SK-N-SH treated with all-trans-retinoic acid at 6 μM for 48 hours (cell line): Measurements from ENCODE around the gene SPOCK1.

Experiments used
- ATAC-seq: fragments of 200-7000 bp; cut with Tn5 transposase; 3 replicates; pipeline ENCODE4 v1.9.1; 2020; ENCODE audit warnings: mild to moderate bottlenecking, moderate library complexity
- ARNTL ChIP-seq: fragments of 450-650 bp; formaldehyde crosslinking; IDR thresholded peaks from 2 replicates; pipeline ENCODE4 v1.5.0; 2020; ENCODE audit warnings: low read depth, mild to moderate bottlenecking, moderate library complexity, borderline replicate concordance
- BACH2 ChIP-seq: fragments of 250-450 bp; sonication (Bioruptor Pico); IDR thresholded peaks from 2 replicates; pipeline ENCODE4 v1.9.0; 2021; ENCODE audit warnings: mild to moderate bottlenecking, borderline replicate concordance
- CSDC2 ChIP-seq: fragments of 250-450 bp; sonication (Bioruptor Pico); IDR thresholded peaks from 2 replicates; pipeline ENCODE4 v1.5.0; 2020; ENCODE audit warnings: mild to moderate bottlenecking, moderate library complexity
- ESRRG ChIP-seq: fragments of 250-450 bp; sonication (Bioruptor Pico); IDR thresholded peaks from 2 replicates; pipeline ENCODE4 v1.6.1; 2021; ENCODE audit warnings: mild to moderate bottlenecking
- GLIS3 ChIP-seq: fragments of 250-450 bp; sonication (Bioruptor Pico); IDR thresholded peaks from 2 replicates; pipeline ENCODE4 v1.5.0; 2020; ENCODE audit warnings: mild to moderate bottlenecking, moderate library complexity
- ISL1 ChIP-seq: fragments of 250-450 bp; sonication (Bioruptor Pico); IDR thresholded peaks from 2 replicates; pipeline ENCODE4 v2.1.2; 2022; ENCODE audit warnings: mild to moderate bottlenecking, moderate library complexity
- OSR1 ChIP-seq: fragments of 250-450 bp; sonication (Bioruptor Pico); IDR thresholded peaks from 2 replicates; pipeline ENCODE4 v1.8.0; 2022; ENCODE audit warnings: moderate library complexity, mild to moderate bottlenecking, inconsistent platforms
- PPARA ChIP-seq: fragments of 250-450 bp; sonication (Bioruptor Pico); IDR thresholded peaks from 2 replicates; pipeline ENCODE4 v1.5.0; 2020; ENCODE audit warnings: mild to moderate bottlenecking, borderline replicate concordance
- SNAI2 ChIP-seq: fragments of 250-450 bp; sonication (Bioruptor Pico); IDR thresholded peaks from 2 replicates; pipeline ENCODE4 v1.5.0; 2020; ENCODE audit warnings: mild to moderate bottlenecking, moderate library complexity
- TCF4 ChIP-seq: fragments of 250-450 bp; sonication (Bioruptor Pico); IDR thresholded peaks from 2 replicates; pipeline ENCODE4 v1.8.0; 2021; ENCODE audit warnings: mild to moderate bottlenecking, moderate library complexity, borderline replicate concordance
- TOX ChIP-seq: fragments of 250-450 bp; sonication (Bioruptor Pico); IDR thresholded peaks from 2 replicates; pipeline ENCODE4 v1.8.0; 2021; ENCODE audit warnings: mild to moderate bottlenecking, moderate library complexity, borderline replicate concordance
- ZC3H10 ChIP-seq: fragments of 250-450 bp; sonication (Bioruptor Pico); IDR thresholded peaks from 2 replicates; pipeline ENCODE4 v1.5.1; 2021; ENCODE audit warnings: mild to moderate bottlenecking, moderate library complexity
- ZFP3 ChIP-seq: fragments of 250-450 bp; sonication (Bioruptor Pico); IDR thresholded peaks from 2 replicates; pipeline ENCODE4 v1.5.0; 2020; ENCODE audit warnings: mild to moderate bottlenecking, moderate library complexity
- ZFP30 ChIP-seq: fragments of 450-650 bp; formaldehyde crosslinking; IDR thresholded peaks from 2 replicates; pipeline ENCODE4 v1.5.0; 2022; ENCODE audit warnings: mild to moderate bottlenecking, moderate library complexity
- ZNF70 ChIP-seq: fragments of 450-650 bp; formaldehyde crosslinking; IDR thresholded peaks from 2 replicates; pipeline ENCODE4 v1.5.0; 2020; ENCODE audit warnings: mild to moderate bottlenecking, moderate library complexity
- TF ChIP-seq, protein P1 (sequence below): fragments of 250-450 bp; sonication (Bioruptor Pico); IDR thresholded peaks from 2 replicates; pipeline ENCODE4 v1.5.1; 2021; ENCODE audit warnings: mild to moderate bottlenecking, moderate library complexity
- TF ChIP-seq, protein P2 (sequence below): fragments of 250-450 bp; sonication (Bioruptor Pico); IDR thresholded peaks from 2 replicates; pipeline ENCODE4 v1.8.0; 2021; ENCODE audit warnings: low read depth, mild to moderate bottlenecking, moderate library complexity, borderline replicate concordance
- TF ChIP-seq, protein P3 (sequence below): fragments of 250-450 bp; sonication (Bioruptor Pico); IDR thresholded peaks from 2 replicates; pipeline ENCODE4 v1.5.0; 2020; ENCODE audit warnings: mild to moderate bottlenecking, moderate library complexity
- TF ChIP-seq, protein P4 (sequence below): fragments of 250-450 bp; sonication (Bioruptor Pico); IDR thresholded peaks from 2 replicates; pipeline ENCODE4 v1.5.1; 2020; ENCODE audit warnings: low read depth, mild to moderate bottlenecking, moderate library complexity

SPOCK1 gene

DNA sequence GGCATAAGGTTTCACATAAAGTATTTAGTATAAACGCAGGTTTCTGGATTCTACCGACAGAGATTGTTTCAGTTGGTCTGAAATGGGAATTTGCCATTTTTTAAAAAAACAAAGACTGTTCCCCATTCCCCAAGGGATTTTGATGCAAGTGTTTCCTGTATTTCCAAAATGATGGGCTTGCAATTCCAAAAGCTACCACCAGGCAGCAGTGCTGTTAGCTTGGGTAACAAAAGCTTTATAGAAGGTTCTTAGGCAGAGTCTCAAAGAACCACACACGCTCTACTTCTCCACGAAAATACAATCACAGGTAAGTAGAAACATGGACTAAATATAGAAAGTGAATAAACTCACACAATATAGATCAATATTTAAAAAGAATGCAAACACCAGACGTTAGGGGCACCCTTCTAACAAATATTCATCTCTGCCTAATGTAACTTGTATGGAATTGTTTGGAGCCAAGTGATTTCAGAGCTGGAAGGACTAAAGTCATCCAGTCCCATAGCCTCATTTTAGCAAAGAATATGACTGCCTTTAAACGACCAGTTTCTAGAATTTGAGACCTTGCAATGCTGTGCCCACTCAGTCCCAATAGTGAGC lies 154.3 kb downstream of the SPOCK1 start:
- no peak for TF ChIP-seq ZFP30
- no peak for TF ChIP-seq PPARA
- TF ChIP-seq TCF4 (CRISPR knock-in tag): no peak
- TF ChIP-seq ZNF70 (CRISPR knock-in tag): no peak
- TF ChIP-seq ZC3H10 (CRISPR knock-in tag): no peak
- ATAC-seq: peak; percentile 63; the same call in 2 of the 3 replicates

DNA sequence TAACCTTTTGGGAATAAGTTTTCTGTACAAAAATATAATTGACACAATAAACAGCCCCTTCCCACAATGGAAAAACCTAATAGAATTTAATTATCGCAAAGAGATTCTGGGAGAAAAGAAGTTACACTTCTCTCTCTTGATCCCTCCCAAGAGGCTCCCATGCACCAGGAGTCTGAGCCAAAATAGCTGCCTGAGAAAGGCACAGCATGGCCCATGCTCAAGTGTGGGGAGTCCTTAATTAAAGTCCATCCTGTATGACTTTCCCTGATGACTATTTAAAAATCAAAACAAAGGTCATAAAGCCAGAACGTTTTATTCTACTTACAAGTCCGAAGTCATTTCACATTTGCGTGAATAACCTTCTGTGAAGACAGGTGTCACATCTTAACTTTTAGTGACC lies 155.1 kb downstream of the SPOCK1 start:
- no peak for ATAC-seq
- TF ChIP-seq ARNTL (CRISPR knock-in tag) (no peak), ZC3H10 (CRISPR knock-in tag) (no peak), ZNF70 (CRISPR knock-in tag) (no peak), GLIS3 (CRISPR knock-in tag) (no peak), ISL1 (CRISPR knock-in tag) (no peak), BACH2 (no peak), ESRRG (CRISPR knock-in tag) (no peak), ZFP30 (no peak), TCF4 (CRISPR knock-in tag) (no peak), OSR1 (no peak), ZFP3 (CRISPR knock-in tag) (no peak)
- TF ChIP-seq, protein P1, sequence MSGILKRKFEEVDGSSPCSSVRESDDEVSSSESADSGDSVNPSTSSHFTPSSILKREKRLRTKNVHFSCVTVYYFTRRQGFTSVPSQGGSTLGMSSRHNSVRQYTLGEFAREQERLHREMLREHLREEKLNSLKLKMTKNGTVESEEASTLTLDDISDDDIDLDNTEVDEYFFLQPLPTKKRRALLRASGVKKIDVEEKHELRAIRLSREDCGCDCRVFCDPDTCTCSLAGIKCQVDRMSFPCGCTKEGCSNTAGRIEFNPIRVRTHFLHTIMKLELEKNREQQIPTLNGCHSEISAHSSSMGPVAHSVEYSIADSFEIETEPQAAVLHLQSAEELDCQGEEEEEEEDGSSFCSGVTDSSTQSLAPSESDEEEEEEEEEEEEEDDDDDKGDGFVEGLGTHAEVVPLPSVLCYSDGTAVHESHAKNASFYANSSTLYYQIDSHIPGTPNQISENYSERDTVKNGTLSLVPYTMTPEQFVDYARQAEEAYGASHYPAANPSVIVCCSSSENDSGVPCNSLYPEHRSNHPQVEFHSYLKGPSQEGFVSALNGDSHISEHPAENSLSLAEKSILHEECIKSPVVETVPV (CRISPR knock-in tag): no peak
- TF ChIP-seq, protein P2, sequence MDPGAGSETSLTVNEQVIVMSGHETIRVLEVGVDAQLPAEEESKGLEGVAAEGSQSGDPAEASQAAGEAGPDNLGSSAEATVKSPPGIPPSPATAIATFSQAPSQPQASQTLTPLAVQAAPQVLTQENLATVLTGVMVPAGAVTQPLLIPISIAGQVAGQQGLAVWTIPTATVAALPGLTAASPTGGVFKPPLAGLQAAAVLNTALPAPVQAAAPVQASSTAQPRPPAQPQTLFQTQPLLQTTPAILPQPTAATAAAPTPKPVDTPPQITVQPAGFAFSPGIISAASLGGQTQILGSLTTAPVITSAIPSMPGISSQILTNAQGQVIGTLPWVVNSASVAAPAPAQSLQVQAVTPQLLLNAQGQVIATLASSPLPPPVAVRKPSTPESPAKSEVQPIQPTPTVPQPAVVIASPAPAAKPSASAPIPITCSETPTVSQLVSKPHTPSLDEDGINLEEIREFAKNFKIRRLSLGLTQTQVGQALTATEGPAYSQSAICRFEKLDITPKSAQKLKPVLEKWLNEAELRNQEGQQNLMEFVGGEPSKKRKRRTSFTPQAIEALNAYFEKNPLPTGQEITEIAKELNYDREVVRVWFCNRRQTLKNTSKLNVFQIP (CRISPR knock-in tag): no peak
- TF ChIP-seq, all 23 proteins: peak for 0

- no peak for ATAC-seq
- TF ChIP-seq SNAI2 (no peak), ESRRG (CRISPR knock-in tag) (no peak)
- TF ChIP-seq, protein P2 (CRISPR knock-in tag): no peak
- TF ChIP-seq, protein P3, sequence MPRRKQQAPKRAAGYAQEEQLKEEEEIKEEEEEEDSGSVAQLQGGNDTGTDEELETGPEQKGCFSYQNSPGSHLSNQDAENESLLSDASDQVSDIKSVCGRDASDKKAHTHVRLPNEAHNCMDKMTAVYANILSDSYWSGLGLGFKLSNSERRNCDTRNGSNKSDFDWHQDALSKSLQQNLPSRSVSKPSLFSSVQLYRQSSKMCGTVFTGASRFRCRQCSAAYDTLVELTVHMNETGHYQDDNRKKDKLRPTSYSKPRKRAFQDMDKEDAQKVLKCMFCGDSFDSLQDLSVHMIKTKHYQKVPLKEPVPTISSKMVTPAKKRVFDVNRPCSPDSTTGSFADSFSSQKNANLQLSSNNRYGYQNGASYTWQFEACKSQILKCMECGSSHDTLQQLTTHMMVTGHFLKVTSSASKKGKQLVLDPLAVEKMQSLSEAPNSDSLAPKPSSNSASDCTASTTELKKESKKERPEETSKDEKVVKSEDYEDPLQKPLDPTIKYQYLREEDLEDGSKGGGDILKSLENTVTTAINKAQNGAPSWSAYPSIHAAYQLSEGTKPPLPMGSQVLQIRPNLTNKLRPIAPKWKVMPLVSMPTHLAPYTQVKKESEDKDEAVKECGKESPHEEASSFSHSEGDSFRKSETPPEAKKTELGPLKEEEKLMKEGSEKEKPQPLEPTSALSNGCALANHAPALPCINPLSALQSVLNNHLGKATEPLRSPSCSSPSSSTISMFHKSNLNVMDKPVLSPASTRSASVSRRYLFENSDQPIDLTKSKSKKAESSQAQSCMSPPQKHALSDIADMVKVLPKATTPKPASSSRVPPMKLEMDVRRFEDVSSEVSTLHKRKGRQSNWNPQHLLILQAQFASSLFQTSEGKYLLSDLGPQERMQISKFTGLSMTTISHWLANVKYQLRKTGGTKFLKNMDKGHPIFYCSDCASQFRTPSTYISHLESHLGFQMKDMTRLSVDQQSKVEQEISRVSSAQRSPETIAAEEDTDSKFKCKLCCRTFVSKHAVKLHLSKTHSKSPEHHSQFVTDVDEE: no peak
Measured at GRCh38 chr5:137342764-137343163, 156.4 kb downstream of the SPOCK1 start.

DNA sequence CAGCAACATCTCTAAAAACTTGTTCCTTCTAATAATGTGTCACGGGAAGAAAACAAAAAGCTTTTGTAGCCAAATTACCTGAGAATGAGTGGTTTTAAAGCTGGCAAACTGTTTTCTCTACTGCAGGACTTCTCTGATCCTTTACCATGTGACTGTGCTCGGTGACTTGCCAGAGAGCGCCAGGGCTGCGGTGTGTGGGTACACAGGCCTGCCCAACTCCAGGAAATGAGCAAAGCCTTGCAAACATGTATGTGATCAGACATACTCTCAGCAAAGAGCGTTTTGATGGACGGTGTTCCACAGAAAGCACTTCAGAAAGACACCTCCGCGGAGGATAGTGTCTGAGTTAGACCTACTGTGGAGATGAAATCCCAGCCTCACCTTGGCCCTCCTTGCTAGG lies 157.3 kb downstream of the SPOCK1 start:
- no peak for ATAC-seq
- TF ChIP-seq TOX (no peak), ARNTL (CRISPR knock-in tag) (no peak), ZNF70 (CRISPR knock-in tag) (no peak), ZFP3 (CRISPR knock-in tag) (no peak), PPARA (no peak), ZC3H10 (CRISPR knock-in tag) (no peak), CSDC2 (CRISPR knock-in tag) (no peak), GLIS3 (CRISPR knock-in tag) (no peak), ESRRG (CRISPR knock-in tag) (no peak), OSR1 (no peak)
- TF ChIP-seq, protein P3: no peak
- TF ChIP-seq, protein P4, sequence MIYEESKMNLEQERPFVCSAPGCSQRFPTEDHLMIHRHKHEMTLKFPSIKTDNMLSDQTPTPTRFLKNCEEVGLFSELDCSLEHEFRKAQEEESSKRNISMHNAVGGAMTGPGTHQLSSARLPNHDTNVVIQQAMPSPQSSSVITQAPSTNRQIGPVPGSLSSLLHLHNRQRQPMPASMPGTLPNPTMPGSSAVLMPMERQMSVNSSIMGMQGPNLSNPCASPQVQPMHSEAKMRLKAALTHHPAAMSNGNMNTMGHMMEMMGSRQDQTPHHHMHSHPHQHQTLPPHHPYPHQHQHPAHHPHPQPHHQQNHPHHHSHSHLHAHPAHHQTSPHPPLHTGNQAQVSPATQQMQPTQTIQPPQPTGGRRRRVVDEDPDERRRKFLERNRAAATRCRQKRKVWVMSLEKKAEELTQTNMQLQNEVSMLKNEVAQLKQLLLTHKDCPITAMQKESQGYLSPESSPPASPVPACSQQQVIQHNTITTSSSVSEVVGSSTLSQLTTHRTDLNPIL (CRISPR knock-in tag): no peak
- TF ChIP-seq, protein P1 (CRISPR knock-in tag): no peak
